ENCODE results near the gene ECEL1.

The ECEL1 gene

DNA sequence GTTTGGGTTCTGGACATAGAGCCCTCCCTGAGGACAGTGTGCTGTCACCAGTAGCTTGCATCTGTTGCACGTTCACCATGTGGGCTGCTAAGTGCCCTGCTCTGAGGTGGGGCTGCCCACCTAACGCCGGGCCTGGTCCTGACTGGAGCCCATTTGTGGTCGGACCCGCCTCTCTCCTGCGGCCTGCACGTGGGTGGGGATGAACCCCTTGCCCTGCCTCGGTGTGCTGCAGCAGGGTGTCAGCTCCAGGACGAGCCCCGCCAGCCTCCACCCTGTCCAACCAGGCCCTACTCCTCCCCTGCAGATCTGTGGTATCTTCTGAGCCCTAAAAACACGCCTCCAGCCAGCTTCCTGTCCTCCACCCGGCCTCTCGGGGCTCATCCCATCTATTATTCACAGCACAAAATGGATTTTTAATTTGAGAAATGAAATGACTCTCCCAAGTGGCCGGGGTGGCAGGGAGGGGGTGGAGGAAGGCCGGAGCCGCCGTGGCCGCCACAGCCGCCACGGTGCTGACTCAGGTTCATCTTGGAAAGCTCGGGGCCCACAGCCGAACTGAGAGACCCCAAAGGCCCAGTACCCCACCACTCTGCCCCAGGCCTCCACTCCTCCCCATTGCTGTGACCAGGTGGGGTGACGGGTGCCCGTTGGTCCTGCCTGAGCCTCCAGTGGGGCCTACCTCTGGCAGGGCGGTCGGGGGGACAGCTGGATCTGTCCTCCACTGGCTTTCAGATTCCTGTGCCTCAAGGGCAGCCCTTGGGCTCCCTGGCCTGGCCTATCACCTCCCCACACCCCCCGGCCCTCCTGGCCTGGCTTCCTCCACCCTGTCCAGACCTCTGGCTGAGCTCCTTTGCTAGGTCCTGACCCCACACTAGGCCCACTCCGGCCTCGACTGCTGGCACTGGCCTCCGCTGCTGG, 2.8 kb upstream of the ECEL1 start:
- no peak for TF ChIP-seq NFRKB (IDR thresholded peaks at IDR 0.05)
- TF ChIP-seq PKNOX1 (IDR thresholded peaks at IDR 0.05), result no peak
- no peak for TF ChIP-seq ELF4 (IDR thresholded peaks at IDR 0.05)
- no peak for TF ChIP-seq HDGF (IDR thresholded peaks at IDR 0.05; ENCODE audit: borderline replicate concordance)
- TF ChIP-seq FOXA1 (IDR thresholded peaks at IDR 0.05), result no peak
- no peak for TF ChIP-seq ZNF384 (IDR thresholded peaks at IDR 0.05)
- TF ChIP-seq BHLHE40 (IDR thresholded peaks at IDR 0.05; ENCODE audit: borderline replicate concordance), result no peak
- no peak for TF ChIP-seq SP1 (IDR thresholded peaks at IDR 0.05)
- no peak for TF ChIP-seq ARNT (IDR thresholded peaks at IDR 0.05)
- no peak for TF ChIP-seq CTBP1 (IDR thresholded peaks at IDR 0.05; ENCODE audit: borderline replicate concordance)
- TF ChIP-seq FOXM1 (IDR thresholded peaks at IDR 0.05; ENCODE audit: borderline replicate concordance), result no peak
- no peak for TF ChIP-seq TARDBP (IDR thresholded peaks at IDR 0.05)
- TF ChIP-seq L3MBTL2 (conservative IDR thresholded peaks at IDR 0.05), result no peak
- TF ChIP-seq SUZ12 (IDR thresholded peaks at IDR 0.05), result no peak
- no peak for TF ChIP-seq FOXK2 (IDR thresholded peaks at IDR 0.05)
- TF ChIP-seq LEF1 (IDR thresholded peaks at IDR 0.05; ENCODE audit: borderline replicate concordance), result no peak
- POLR2A ChIA-PET, result interaction anchor here (1.0 kb wide), 1 partner anchor 60 kb away, joined by 4 read pairs; the partner anchor contains the start of genes EIF4E2 and TIGD1
- CTCF ChIA-PET, result no interaction called here
- DNase-seq (ENCODE audit: extremely low spot score), result no peak

- DNase-seq (ENCODE audit: extremely low spot score), result no peak
- no peak for TF ChIP-seq TARDBP (IDR thresholded peaks at IDR 0.05)
- TF ChIP-seq LEF1 (IDR thresholded peaks at IDR 0.05; ENCODE audit: borderline replicate concordance), result no peak
- no peak for TF ChIP-seq BHLHE40 (IDR thresholded peaks at IDR 0.05; ENCODE audit: borderline replicate concordance)
- TF ChIP-seq ARNT (IDR thresholded peaks at IDR 0.05), result no peak
- TF ChIP-seq CTBP1 (IDR thresholded peaks at IDR 0.05; ENCODE audit: borderline replicate concordance), result no peak
- no peak for TF ChIP-seq L3MBTL2 (conservative IDR thresholded peaks at IDR 0.05)
- no peak for TF ChIP-seq SUZ12 (IDR thresholded peaks at IDR 0.05)
- TF ChIP-seq ZNF384 (IDR thresholded peaks at IDR 0.05), result no peak
- no peak for TF ChIP-seq PKNOX1 (IDR thresholded peaks at IDR 0.05)
- TF ChIP-seq FOXK2 (IDR thresholded peaks at IDR 0.05), result no peak
- TF ChIP-seq FOXA1 (IDR thresholded peaks at IDR 0.05), result no peak
- no peak for TF ChIP-seq NFRKB (IDR thresholded peaks at IDR 0.05)
- no peak for TF ChIP-seq HDGF (IDR thresholded peaks at IDR 0.05; ENCODE audit: borderline replicate concordance)
- no peak for TF ChIP-seq FOXM1 (IDR thresholded peaks at IDR 0.05; ENCODE audit: borderline replicate concordance)
- TF ChIP-seq ELF4 (IDR thresholded peaks at IDR 0.05), result no peak
- ChIA-PET CTCF (no interaction called here), POLR2A (interaction anchor here (1.0 kb wide), 1 partner anchor 61 kb away, joined by 4 read pairs; the partner anchor contains the start of genes EIF4E2 and TIGD1)
Measured at GRCh38 chr2:232489516-232490220, 2.0 kb upstream of the ECEL1 start.

DNA sequence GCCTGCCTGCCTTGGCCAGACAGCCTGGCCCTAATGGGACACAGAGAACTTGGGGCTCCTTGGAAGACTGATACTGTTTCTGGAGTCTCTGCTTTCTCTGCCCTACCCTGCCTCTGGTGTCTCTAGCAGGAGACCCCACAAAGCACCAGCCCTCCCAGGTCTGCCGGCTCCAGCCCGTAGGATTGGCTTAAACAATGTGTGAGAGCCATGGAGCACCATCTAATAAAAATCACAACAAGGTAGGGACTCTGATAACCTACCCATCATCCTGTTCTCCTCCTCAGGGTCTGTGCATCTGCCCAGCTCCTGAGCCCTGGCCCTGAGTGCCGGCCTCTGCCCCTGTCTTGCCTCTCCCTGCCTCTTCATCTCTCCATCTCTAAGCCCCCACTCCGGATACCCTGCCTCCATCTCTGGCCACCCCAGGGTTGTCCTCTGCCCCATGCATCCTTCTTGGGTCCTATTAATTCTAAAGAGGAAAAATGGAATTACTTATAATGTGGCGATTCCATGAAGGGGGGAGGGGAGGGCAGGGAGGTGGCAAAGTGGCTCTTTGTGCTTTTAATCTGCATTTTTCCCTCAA, 1.2 kb upstream of the ECEL1 start:
- DNase-seq (ENCODE audit: extremely low spot score), result no peak
- POLR2A ChIA-PET, result no interaction called here
- TF ChIP-seq PKNOX1 (IDR thresholded peaks at IDR 0.05), result no peak
- no peak for TF ChIP-seq HDGF (IDR thresholded peaks at IDR 0.05; ENCODE audit: borderline replicate concordance)
- no peak for TF ChIP-seq ZNF384 (IDR thresholded peaks at IDR 0.05)
- TF ChIP-seq ELF4 (IDR thresholded peaks at IDR 0.05), result no peak
- TF ChIP-seq FOXM1 (IDR thresholded peaks at IDR 0.05; ENCODE audit: borderline replicate concordance), result no peak
- no peak for TF ChIP-seq SP1 (IDR thresholded peaks at IDR 0.05)
- TF ChIP-seq CTBP1 (IDR thresholded peaks at IDR 0.05; ENCODE audit: borderline replicate concordance), result no peak
- no peak for TF ChIP-seq ARNT (IDR thresholded peaks at IDR 0.05)
- TF ChIP-seq FOXK2 (IDR thresholded peaks at IDR 0.05), result no peak
- TF ChIP-seq NFRKB (IDR thresholded peaks at IDR 0.05), result no peak
- no peak for TF ChIP-seq FOXA1 (IDR thresholded peaks at IDR 0.05)
- no peak for TF ChIP-seq L3MBTL2 (conservative IDR thresholded peaks at IDR 0.05)
- no peak for TF ChIP-seq SUZ12 (IDR thresholded peaks at IDR 0.05)
- TF ChIP-seq BHLHE40 (IDR thresholded peaks at IDR 0.05; ENCODE audit: borderline replicate concordance), result no peak
- TF ChIP-seq TARDBP (IDR thresholded peaks at IDR 0.05), result no peak
- TF ChIP-seq LEF1 (IDR thresholded peaks at IDR 0.05; ENCODE audit: borderline replicate concordance), result no peak
- CTCF ChIA-PET, result no interaction called here

DNA sequence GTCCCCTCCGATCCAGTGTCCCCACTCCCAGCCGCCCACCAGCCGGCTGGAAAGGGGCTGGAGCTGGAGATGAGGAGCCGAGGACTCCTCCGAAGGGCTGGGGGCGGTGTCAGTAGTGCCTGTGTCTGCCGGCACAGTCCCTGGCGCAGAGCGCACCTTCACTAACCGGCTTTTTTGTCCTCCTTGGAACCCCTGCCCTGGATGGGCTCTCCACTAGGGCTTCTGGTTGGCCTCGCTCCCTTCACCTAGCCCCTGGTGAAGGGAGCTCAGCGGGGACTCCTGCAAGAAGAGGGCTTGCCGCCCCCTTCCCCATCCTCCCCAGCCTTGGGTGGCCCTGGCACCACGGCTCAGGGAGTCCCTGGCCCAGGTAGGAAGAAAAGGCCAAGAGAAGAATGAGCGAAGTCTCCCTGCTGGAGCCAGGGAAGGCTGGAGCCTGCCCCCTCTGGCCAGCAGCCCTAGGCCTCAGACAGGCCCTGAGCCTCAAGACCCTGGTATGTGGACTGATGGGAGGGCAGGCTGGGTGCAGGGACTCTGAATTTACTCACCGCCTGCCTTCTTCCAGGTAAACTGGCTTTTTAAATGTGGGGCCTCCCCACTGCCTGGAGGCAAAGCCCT, 570 bp upstream of the ECEL1 start:
- POLR2A ChIA-PET, result no interaction called here
- no peak for DNase-seq (ENCODE audit: extremely low spot score)
- CTCF ChIA-PET, result no interaction called here
- TF ChIP-seq FOXA1 (IDR thresholded peaks at IDR 0.05) (no peak), ELF4 (IDR thresholded peaks at IDR 0.05) (no peak), ZNF384 (IDR thresholded peaks at IDR 0.05) (no peak)
